Activated T-cell treated with anti-CD3 and anti-CD28 coated beads, Interleukin-2, amount 50 U/mL, for 72 hours (primary cell): ENCODE measurements around the gene PDCD4. TPM values are rescaled to one million over a fixed set of nuclear protein-coding genes. Genes with fewer than 3 reads are reported as not detected.

Source experiments
- ATAC-seq, 2 donors: fragments of 150-1000 bp; cut with Tn5 transposase; replicated peaks in 1 of 2; 2 replicates each; pipeline ENCODE4 v1.10.0; 2021; ENCODE audit warnings: moderate library complexity in 2 of 2, mild to moderate bottlenecking in 1 of 2
- DNase-seq, 2 donors: peaks; one replicate each; pipeline ENCODE4 v3.0.0; 2021 to 2022; ENCODE audit warnings: mixed read lengths in 1 of 2
- H3K27ac Mint-ChIP-seq: one replicate; pipeline ENCODE4 v1.8.0; 2022; ENCODE audit warnings: mild to moderate bottlenecking, moderate library complexity, mixed read lengths
- H3K27me3 Mint-ChIP-seq: one replicate; pipeline ENCODE4 v1.8.0; 2022; ENCODE audit warnings: low read depth, mixed read lengths
- H3K36me3 Mint-ChIP-seq, 2 donors: one replicate each; pipeline ENCODE4 v1.8.0; 2022; ENCODE audit warnings: mixed read lengths in 2 of 2, mild to moderate bottlenecking in 1 of 2; ENCODE audit not compliant: insufficient read depth in 2 of 2
- H3K4me1 Mint-ChIP-seq: one replicate; pipeline ENCODE4 v1.8.0; 2022; ENCODE audit warnings: low read depth, mixed read lengths
- H3K4me3 Mint-ChIP-seq, 2 donors: one replicate each; pipeline ENCODE4 v1.8.0; 2022; ENCODE audit warnings: mild to moderate bottlenecking in 2 of 2, mixed read lengths in 2 of 2, moderate library complexity in 2 of 2
- H3K9me3 Mint-ChIP-seq, 2 donors: one replicate each; pipeline ENCODE4 v1.8.0; 2022; ENCODE audit warnings: mixed read lengths in 2 of 2
- total RNA-seq, 2 donors: library from RNA; stranded (reverse); gene quantifications; one replicate each; pipeline ENCODE4 v1.2.3, GENCODE V29; 2022

Gene PDCD4
- 100 to 1,000 TPM; 340 to 386 TPM for total RNA-seq

GRCh38 chr10:110871298-110872084 lies at the start of gene PDCD4:
PDCD4 (plus strand) TSS chr10:110871928; CDS start chr10:110876028, 4,100 bp downstream.
- Mint-ChIP-seq H3K9me3 (no peaks in the 10 kb centered on the region), H3K36me3 (peaks cover 7 to 24% of the 10 kb centered on the region in 2 donors), H3K4me3 (peak within 1 kb of the TSS; percentile 94 to 99), H3K27me3 (no peaks in the 10 kb centered on the region), H3K27ac (peak within 1 kb of the TSS; percentile 96), H3K4me1 (peaks cover 67% of the 10 kb centered on the region)
- ATAC-seq (peak; percentile 81 to 82), DNase-seq (peak; percentile 96 to 97)

- DNase-seq (no peak), ATAC-seq (no peak)
- Mint-ChIP-seq H3K27ac (no peak overlapping the region), H3K27me3 (no peaks in the 10 kb centered on the region), H3K4me3 (no peak overlapping the region), H3K9me3 (no peaks in the 10 kb centered on the region), H3K4me1 (peaks cover 14% of the 10 kb centered on the region), H3K36me3 (no peaks in the 10 kb centered on the region)
Measured at GRCh38 chr10:110822035-110822711, 49.6 kb upstream of the PDCD4 start.

- Mint-ChIP-seq H3K27ac (no peak overlapping the region), H3K9me3 (no peaks in the 10 kb centered on the region), H3K27me3 (no peaks in the 10 kb centered on the region), H3K4me1 (peaks cover 7% of the 10 kb centered on the region), H3K4me3 (no peak overlapping the region), H3K36me3 (no peaks in the 10 kb centered on the region)
- ATAC-seq (no peak), DNase-seq (no peak)
Measured at GRCh38 chr10:110822712-110823311, 48.9 kb upstream of the PDCD4 start.

- Mint-ChIP-seq H3K9me3 (no peaks in the 10 kb centered on the region), H3K4me3 (no peak overlapping the region), H3K27ac (no peak overlapping the region), H3K36me3 (no peaks in the 10 kb centered on the region), H3K27me3 (no peaks in the 10 kb centered on the region), H3K4me1 (peaks cover 7% of the 10 kb centered on the region)
- DNase-seq (no peak), ATAC-seq (no peak)
Measured at GRCh38 chr10:110824152-110824441, 47.6 kb upstream of the PDCD4 start.

GRCh38 chr10:110824660-110825059 lies 47.1 kb upstream of the PDCD4 start:
- no peaks in the 10 kb centered on the region for H3K36me3 Mint-ChIP-seq
- H3K27ac Mint-ChIP-seq = no peak overlapping the region
- ATAC-seq = no peak
- no peak overlapping the region for H3K4me3 Mint-ChIP-seq
- no peaks in the 10 kb centered on the region for H3K27me3 Mint-ChIP-seq
- no peak for DNase-seq
- H3K9me3 Mint-ChIP-seq = no peaks in the 10 kb centered on the region
- peaks cover 7% of the 10 kb centered on the region for H3K4me1 Mint-ChIP-seq

GRCh38 chr10:110825508-110825907 lies 46.2 kb upstream of the PDCD4 start:
- Mint-ChIP-seq H3K36me3 (no peaks in the 10 kb centered on the region), H3K4me3 (no peak overlapping the region), H3K27me3 (no peaks in the 10 kb centered on the region), H3K4me1 (peaks cover 7% of the 10 kb centered on the region), H3K27ac (no peak overlapping the region), H3K9me3 (no peaks in the 10 kb centered on the region)
- ATAC-seq (no peak), DNase-seq (no peak)

GRCh38 chr10:110827410-110827809 lies 44.3 kb upstream of the PDCD4 start:
- ATAC-seq (no peak), DNase-seq (no peak)
- H3K27ac Mint-ChIP-seq = no peak overlapping the region
- peaks cover 2% of the 10 kb centered on the region for H3K4me1 Mint-ChIP-seq
- no peak overlapping the region for H3K4me3 Mint-ChIP-seq
- no peaks in the 10 kb centered on the region for H3K36me3 Mint-ChIP-seq
- no peaks in the 10 kb centered on the region for H3K27me3 Mint-ChIP-seq
- H3K9me3 Mint-ChIP-seq = no peaks in the 10 kb centered on the region

- DNase-seq = no peak
- peaks cover 6% of the 10 kb centered on the region for H3K4me1 Mint-ChIP-seq
- H3K36me3 Mint-ChIP-seq = no peaks in the 10 kb centered on the region
- H3K27me3 Mint-ChIP-seq = no peaks in the 10 kb centered on the region
- no peak overlapping the region for H3K4me3 Mint-ChIP-seq
- no peak overlapping the region for H3K27ac Mint-ChIP-seq
- H3K9me3 Mint-ChIP-seq = no peaks in the 10 kb centered on the region
- no peak for ATAC-seq
Measured at GRCh38 chr10:110827875-110828274, 43.9 kb upstream of the PDCD4 start.

GRCh38 chr10:110828525-110828924 lies 43.2 kb upstream of the PDCD4 start:
- Mint-ChIP-seq H3K27me3 (no peaks in the 10 kb centered on the region), H3K36me3 (no peaks in the 10 kb centered on the region), H3K4me1 (peaks cover 13% of the 10 kb centered on the region), H3K4me3 (no peak overlapping the region), H3K9me3 (no peaks in the 10 kb centered on the region), H3K27ac (no peak overlapping the region)
- DNase-seq (no peak), ATAC-seq (no peak)

- Mint-ChIP-seq H3K36me3 (no peaks in the 10 kb centered on the region), H3K9me3 (no peaks in the 10 kb centered on the region), H3K27me3 (no peaks in the 10 kb centered on the region), H3K27ac (peak overlapping the region; percentile 57), H3K4me3 (no peak overlapping the region), H3K4me1 (peaks cover 26% of the 10 kb centered on the region)
- no peak for DNase-seq
- ATAC-seq = no peak
Measured at GRCh38 chr10:110829721-110830410, 41.9 kb upstream of the PDCD4 start.

DNA sequence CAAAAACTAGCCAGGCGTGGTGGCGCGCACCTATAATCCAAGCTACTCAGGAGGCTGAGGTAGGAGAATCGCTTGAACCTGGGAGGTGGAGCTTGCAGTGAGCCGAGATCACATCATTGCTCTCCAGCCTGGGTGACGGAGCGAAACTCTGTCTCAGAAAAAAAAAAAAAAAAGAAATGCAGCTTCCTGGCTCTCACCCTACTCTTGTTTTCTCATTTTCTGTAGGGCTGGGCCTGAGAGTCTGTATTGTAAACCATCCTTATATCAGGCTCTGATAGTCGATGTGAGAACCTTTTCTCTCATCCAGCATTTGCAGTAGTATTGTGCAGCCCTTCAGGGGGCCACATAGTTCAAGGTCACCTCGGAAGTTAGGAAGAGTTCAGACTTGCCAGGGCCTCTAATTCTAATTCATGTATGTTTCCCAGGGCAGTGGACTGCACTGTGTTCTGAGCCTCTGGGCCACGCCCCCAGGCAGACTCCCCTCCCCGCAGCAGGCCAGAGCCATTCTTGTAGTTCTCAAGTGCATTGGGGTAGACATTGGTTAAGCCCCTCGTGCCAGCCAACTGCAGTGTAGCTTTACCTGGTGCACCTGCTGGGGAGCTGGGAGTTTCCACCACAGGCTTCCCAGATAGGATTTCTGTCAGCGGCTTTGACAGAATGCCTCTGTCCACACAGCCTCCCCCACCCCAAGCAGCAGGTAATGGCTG lies 38.3 kb upstream of the PDCD4 start:
- H3K27me3 Mint-ChIP-seq = no peaks in the 10 kb centered on the region
- H3K36me3 Mint-ChIP-seq = no peaks in the 10 kb centered on the region
- DNase-seq (no peak), ATAC-seq (peak; percentile 33 to 58)
- no peak overlapping the region for H3K4me3 Mint-ChIP-seq
- peaks cover 53% of the 10 kb centered on the region for H3K4me1 Mint-ChIP-seq
- no peak overlapping the region for H3K27ac Mint-ChIP-seq
- no peaks in the 10 kb centered on the region for H3K9me3 Mint-ChIP-seq

GRCh38 chr10:110833941-110834628 lies 37.6 kb upstream of the PDCD4 start:
- ATAC-seq (no peak), DNase-seq (no peak)
- H3K36me3 Mint-ChIP-seq = no peaks in the 10 kb centered on the region
- no peaks in the 10 kb centered on the region for H3K9me3 Mint-ChIP-seq
- peaks cover 53% of the 10 kb centered on the region for H3K4me1 Mint-ChIP-seq
- no peaks in the 10 kb centered on the region for H3K27me3 Mint-ChIP-seq
- no peak overlapping the region for H3K4me3 Mint-ChIP-seq
- H3K27ac Mint-ChIP-seq = no peak overlapping the region
